Measurements from ENCODE around the gene NHS. TPM values are rescaled to one million over a fixed set of nuclear protein-coding genes. Genes with fewer than 3 reads are reported as not detected.
A peak's percentile ranks its signal among the peaks of the same experiment; 100 is the strongest.

NHS gene
- total RNA-seq, 1 donor from 2014 or later = 8.3 TPM

DNA sequence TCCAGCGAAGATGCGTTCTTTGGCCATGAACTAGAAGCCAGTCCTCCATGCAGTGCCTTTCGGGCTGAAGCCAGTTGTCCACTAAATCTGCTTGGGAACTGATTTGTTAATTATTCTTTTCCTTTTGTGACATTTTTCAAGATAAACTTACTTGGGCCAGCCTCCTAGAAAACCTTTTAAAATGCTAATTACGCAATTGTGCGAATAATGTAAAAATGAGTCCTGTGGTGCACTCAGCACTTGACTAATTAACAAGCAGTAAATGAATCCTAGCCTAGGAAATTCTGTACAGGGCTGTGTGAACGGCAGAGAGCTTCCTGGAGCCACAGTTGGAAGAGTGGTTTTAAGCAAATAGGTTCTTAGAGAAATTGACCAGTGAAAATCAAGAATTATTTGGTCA is 212.4 kb downstream of the NHS start:
- TF ChIP-seq POLR2AphosphoS5 (IDR thresholded peaks at IDR 0.05; ENCODE audit: insufficient read depth in 1 of 2, low read depth in 1 of 2) = no peak
- TF ChIP-seq POLR2A (IDR thresholded peaks at IDR 0.05) = no peak
- TF ChIP-seq, protein P1, sequence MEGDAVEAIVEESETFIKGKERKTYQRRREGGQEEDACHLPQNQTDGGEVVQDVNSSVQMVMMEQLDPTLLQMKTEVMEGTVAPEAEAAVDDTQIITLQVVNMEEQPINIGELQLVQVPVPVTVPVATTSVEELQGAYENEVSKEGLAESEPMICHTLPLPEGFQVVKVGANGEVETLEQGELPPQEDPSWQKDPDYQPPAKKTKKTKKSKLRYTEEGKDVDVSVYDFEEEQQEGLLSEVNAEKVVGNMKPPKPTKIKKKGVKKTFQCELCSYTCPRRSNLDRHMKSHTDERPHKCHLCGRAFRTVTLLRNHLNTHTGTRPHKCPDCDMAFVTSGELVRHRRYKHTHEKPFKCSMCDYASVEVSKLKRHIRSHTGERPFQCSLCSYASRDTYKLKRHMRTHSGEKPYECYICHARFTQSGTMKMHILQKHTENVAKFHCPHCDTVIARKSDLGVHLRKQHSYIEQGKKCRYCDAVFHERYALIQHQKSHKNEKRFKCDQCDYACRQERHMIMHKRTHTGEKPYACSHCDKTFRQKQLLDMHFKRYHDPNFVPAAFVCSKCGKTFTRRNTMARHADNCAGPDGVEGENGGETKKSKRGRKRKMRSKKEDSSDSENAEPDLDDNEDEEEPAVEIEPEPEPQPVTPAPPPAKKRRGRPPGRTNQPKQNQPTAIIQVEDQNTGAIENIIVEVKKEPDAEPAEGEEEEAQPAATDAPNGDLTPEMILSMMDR (IDR thresholded peaks at IDR 0.05) = no peak
- DNase-seq (ENCODE audit: extremely low spot score in 2 of 2) = no peak
- H3K9me3 ChIP-seq = no peaks in the 10 kb centered on the region
- intact Hi-C loops (cut with DNase I) = no loop called here
- H3K36me3 ChIP-seq = no peaks in the 10 kb centered on the region
- no peaks in the 10 kb centered on the region for H3K27me3 ChIP-seq
- H3K27ac ChIP-seq = no peak overlapping the region
- no peaks in the 10 kb centered on the region for H3K4me1 ChIP-seq
- no peak overlapping the region for H3K4me3 ChIP-seq

DNA sequence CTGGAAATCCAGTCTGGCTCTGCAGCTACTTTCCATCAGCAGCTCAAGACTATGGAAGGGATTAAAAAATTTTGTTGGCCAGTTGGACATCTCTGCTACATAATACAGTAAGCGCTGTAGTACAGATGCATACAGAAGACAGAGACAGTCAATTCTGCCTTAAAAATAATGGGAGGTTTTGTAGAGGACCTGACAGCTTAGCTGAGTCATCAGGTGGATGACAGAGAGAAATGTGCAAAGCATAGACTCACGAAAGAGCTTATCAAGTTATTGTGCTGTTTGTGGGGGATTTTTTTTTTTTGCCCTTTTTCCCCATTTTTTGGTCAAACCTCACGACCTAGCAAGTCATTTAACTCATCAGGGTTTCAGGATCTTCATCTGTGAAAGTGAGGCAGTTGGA is 213.3 kb downstream of the NHS start:
- Histone ChIP-seq H3K27ac (no peak overlapping the region), H3K9me3 (no peaks in the 10 kb centered on the region), H3K27me3 (no peaks in the 10 kb centered on the region), H3K36me3 (no peaks in the 10 kb centered on the region), H3K4me1 (no peaks in the 10 kb centered on the region), H3K4me3 (no peak overlapping the region)
- DNase-seq (ENCODE audit: extremely low spot score in 2 of 2) = no peak
- intact Hi-C loops (cut with DNase I) = no loop called here
- TF ChIP-seq, protein P1 (IDR thresholded peaks at IDR 0.05) = no peak
- TF ChIP-seq POLR2A (IDR thresholded peaks at IDR 0.05) (no peak), POLR2AphosphoS5 (IDR thresholded peaks at IDR 0.05; ENCODE audit: insufficient read depth in 1 of 2, low read depth in 1 of 2) (no peak)

DNA sequence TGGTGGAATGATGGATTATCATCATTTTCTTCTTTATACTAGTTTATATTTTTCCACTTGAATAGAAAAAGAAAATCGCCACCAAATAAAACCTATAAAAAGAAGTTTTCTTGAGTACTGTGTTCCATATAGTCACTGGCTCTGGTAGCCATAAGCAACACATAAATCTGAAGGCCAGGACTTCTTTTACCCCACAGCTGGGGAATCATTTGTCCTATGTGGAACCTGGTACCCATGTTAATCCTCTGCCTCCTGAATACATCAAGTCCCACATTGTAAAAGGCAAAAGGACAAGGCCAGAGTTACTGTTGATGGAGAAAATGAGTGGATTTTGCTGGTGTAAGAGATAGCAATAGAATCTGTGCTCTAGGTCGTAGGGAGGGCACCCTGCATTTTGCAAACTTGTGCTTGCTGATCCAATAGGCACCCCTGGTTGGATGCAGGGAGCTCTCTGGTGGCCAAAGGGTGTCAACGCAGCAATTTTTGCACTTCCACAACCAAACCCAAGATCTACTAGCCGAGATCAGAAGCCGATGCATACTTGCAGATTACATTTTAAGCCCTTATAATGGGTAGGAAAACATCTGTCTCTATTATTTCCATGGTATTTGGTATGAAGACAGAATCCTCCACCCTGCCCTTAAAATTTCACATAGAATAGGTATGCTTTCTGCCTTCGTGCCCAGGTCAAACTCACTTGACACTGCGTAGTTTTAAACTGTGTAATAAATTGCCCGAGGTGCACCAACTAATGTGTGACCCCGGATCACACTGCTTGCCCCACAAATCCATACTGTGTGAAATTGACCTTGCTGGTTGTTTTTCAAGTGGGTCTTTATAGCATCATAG is 216.1 kb downstream of the NHS start:
- Histone ChIP-seq H3K27ac (peak overlapping the region; percentile 18), H3K9me3 (no peaks in the 10 kb centered on the region), H3K27me3 (no peaks in the 10 kb centered on the region), H3K36me3 (no peaks in the 10 kb centered on the region), H3K4me1 (no peaks in the 10 kb centered on the region), H3K4me3 (peak overlapping the region in 1 of 2 donors; percentile 11)
- TF ChIP-seq POLR2AphosphoS5 (IDR thresholded peaks at IDR 0.05; ENCODE audit: insufficient read depth in 1 of 2, low read depth in 1 of 2) = no peak
- TF ChIP-seq, protein P1 (IDR thresholded peaks at IDR 0.05) = peak in 2 of 3 experiments; percentile 43 to 65
- intact Hi-C loops (cut with DNase I) = no loop called here
- no peak for DNase-seq (ENCODE audit: extremely low spot score in 2 of 2)

DNA sequence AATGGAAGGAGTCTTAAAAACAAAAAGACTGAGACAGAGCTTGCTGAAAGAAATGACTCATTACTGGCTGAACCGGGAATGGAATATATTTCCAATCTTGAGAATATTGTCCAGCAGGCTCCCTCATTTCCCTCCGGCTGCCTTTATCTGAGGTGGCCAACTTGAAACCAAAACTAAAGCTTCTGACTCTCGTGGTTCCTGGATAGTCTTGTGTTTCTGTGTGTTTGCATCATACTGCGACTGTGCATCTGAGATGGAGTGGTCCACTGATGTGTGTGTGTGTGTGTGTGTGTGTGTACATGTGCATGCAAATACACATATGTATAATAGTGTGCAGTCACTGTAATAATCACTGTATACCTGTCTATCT is 216.7 kb downstream of the NHS start:
- peak overlapping the region in 1 of 2 donors; percentile 11 for H3K4me3 ChIP-seq
- no peaks in the 10 kb centered on the region for H3K27me3 ChIP-seq
- H3K9me3 ChIP-seq = no peaks in the 10 kb centered on the region
- H3K36me3 ChIP-seq = no peaks in the 10 kb centered on the region
- TF ChIP-seq, protein P1 (IDR thresholded peaks at IDR 0.05) = no peak
- TF ChIP-seq POLR2A (IDR thresholded peaks at IDR 0.05) (no peak), POLR2AphosphoS5 (IDR thresholded peaks at IDR 0.05; ENCODE audit: insufficient read depth in 1 of 2, low read depth in 1 of 2) (no peak)
- peak overlapping the region; percentile 18 for H3K27ac ChIP-seq
- intact Hi-C loops (cut with DNase I) = no loop called here
- H3K4me1 ChIP-seq = no peaks in the 10 kb centered on the region
- no peak for DNase-seq (ENCODE audit: extremely low spot score in 2 of 2)

DNA sequence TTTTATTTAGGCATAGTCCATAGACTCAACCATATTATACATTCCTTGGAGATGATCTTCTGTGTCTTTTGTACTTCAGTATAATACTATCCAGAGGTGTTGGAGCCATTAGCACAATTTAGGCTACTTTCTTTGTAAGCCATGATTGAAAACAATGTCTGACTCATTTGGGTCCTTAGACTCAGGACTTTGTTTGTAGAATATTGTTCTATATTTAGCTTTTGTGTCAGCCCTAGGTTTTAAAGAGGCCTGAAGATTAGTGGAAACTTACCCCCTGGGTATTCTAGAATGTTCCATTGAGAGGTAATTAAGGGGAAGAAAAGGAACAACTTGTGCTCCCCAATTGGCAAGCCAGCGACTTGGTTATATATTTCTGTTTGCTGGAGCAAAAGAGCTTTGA is 217.1 kb downstream of the NHS start:
- peak overlapping the region; percentile 18 for H3K27ac ChIP-seq
- no peak overlapping the region for H3K4me3 ChIP-seq
- no peaks in the 10 kb centered on the region for H3K36me3 ChIP-seq
- intact Hi-C loops (cut with DNase I) = no loop called here
- no peaks in the 10 kb centered on the region for H3K9me3 ChIP-seq
- TF ChIP-seq POLR2AphosphoS5 (IDR thresholded peaks at IDR 0.05; ENCODE audit: insufficient read depth in 1 of 2, low read depth in 1 of 2) (peak in 1 of 2 donors; percentile 26), POLR2A (IDR thresholded peaks at IDR 0.05) (no peak)
- TF ChIP-seq, protein P1 (IDR thresholded peaks at IDR 0.05) = no peak
- H3K4me1 ChIP-seq = no peaks in the 10 kb centered on the region
- no peaks in the 10 kb centered on the region for H3K27me3 ChIP-seq
- no peak for DNase-seq (ENCODE audit: extremely low spot score in 2 of 2)

All from vagina (tissue), 2 donors.